IMR-90 (cell line): ENCODE measurements around the gene RAB1B. TPM values are rescaled to one million over a fixed set of nuclear protein-coding genes. Genes with fewer than 3 reads are reported as not detected.

Experiments
- ATAC-seq: fragments of 200-7000 bp; cut with Tn5 transposase; 2 replicates; pipeline ENCODE4 v1.9.1; 2020; ENCODE audit warnings: low read depth, mild to moderate bottlenecking, moderate library complexity
- BruUV-seq: library from RNA; stranded (reverse); fragments of 400-500 nt; replicated peaks from 2 replicates; lab custom pipeline; 2021; lab: Mats Ljungman, UMichigan
- CTCF ChIA-PET: fragments of 300-600 bp; formaldehyde crosslinking; extraction: SDS; loops from one replicate; lab custom pipeline; 2021; ENCODE audit warnings: antibody characterized with exemption; lab: Yijun Ruan, JAX
- POLR2A ChIA-PET: fragments of 300-600 bp; sonication (Branson Sonifier 250); formaldehyde crosslinking; loops from one replicate; lab custom pipeline; 2022; ENCODE audit warnings: antibody characterized with exemption; ENCODE audit not compliant: unreplicated experiment; lab: Charles Lee
- DNase-seq: peaks from one replicate; pipeline ENCODE4 v3.0.0; 2013
- H2AFZ ChIP-seq: replicated peaks from 2 replicates; pipeline ENCODE3; 2013; ENCODE audit warnings: low read length, mild to moderate bottlenecking; ENCODE audit not compliant: poor library complexity
- H2AK5ac ChIP-seq: 2 replicates; pipeline ENCODE4 v1.6.1; 2013; ENCODE audit warnings: low read depth, low read length, inconsistent platforms
- H2AK9ac ChIP-seq: replicated peaks from 2 replicates; pipeline ENCODE3; 2013; ENCODE audit warnings: mild to moderate bottlenecking, low read depth, low read length, moderate library complexity; ENCODE audit not compliant: poor library complexity
- H2BK120ac ChIP-seq: 2 replicates; pipeline ENCODE4 v1.6.1; 2013; ENCODE audit warnings: low read depth, low read length, inconsistent platforms
- H2BK15ac ChIP-seq: 3 replicates; pipeline ENCODE4 v1.6.1; 2013; ENCODE audit warnings: low read depth, low read length, inconsistent platforms
- H2BK20ac ChIP-seq: 2 replicates; pipeline ENCODE4 v1.6.1; 2013; ENCODE audit warnings: low read depth, mild to moderate bottlenecking, inconsistent platforms, low read length, moderate library complexity
- H2BK5ac ChIP-seq: 2 replicates; pipeline ENCODE4 v1.6.1; 2013; ENCODE audit warnings: mild to moderate bottlenecking, low read depth, low read length, inconsistent platforms; ENCODE audit not compliant: poor library complexity, severe bottlenecking
- H3K14ac ChIP-seq: replicated peaks from 2 replicates; pipeline ENCODE4 v1.6.1; 2013; ENCODE audit warnings: low read depth, low read length, inconsistent platforms
- H3K18ac ChIP-seq: 2 replicates; pipeline ENCODE4 v1.6.1; 2013; ENCODE audit warnings: low read depth, low read length, control low read depth
- H3K23ac ChIP-seq: 2 replicates; pipeline ENCODE4 v1.6.1; 2013; ENCODE audit warnings: low read depth, low read length, inconsistent platforms
- H3K27ac ChIP-seq: 2 replicates; pipeline ENCODE4 v1.5.1; 2013; ENCODE audit warnings: mild to moderate bottlenecking, control low read depth, low read length; ENCODE audit not compliant: insufficient read depth
- H3K27me3 ChIP-seq: 2 replicates; pipeline ENCODE4 v1.6.1; 2013; ENCODE audit warnings: low read length; ENCODE audit not compliant: control insufficient read depth, insufficient read depth
- H3K36me3 ChIP-seq: 2 replicates; pipeline ENCODE4 v1.6.1; 2013; ENCODE audit warnings: low read length, mixed read lengths; ENCODE audit not compliant: control insufficient read depth, insufficient read depth
- H3K4ac ChIP-seq: 2 replicates; pipeline ENCODE4 v1.6.1; 2013; ENCODE audit warnings: low read depth, low read length, inconsistent platforms
- H3K4me1 ChIP-seq: 2 replicates; pipeline ENCODE4 v1.6.1; 2013; ENCODE audit warnings: low read length, mixed read lengths; ENCODE audit not compliant: control insufficient read depth, insufficient read depth
- H3K4me2 ChIP-seq: 2 replicates; pipeline ENCODE4 v1.6.1; 2013; ENCODE audit warnings: low read depth, mild to moderate bottlenecking, control low read depth, low read length, moderate library complexity
- H3K4me3 ChIP-seq: 2 replicates; pipeline ENCODE4 v1.5.1; 2013; ENCODE audit warnings: low read depth, mild to moderate bottlenecking, control low read depth, low read length, moderate library complexity; ENCODE audit not compliant: insufficient read depth
- H3K56ac ChIP-seq: 2 replicates; pipeline ENCODE4 v1.6.1; 2013; ENCODE audit warnings: low read length, inconsistent platforms; ENCODE audit not compliant: insufficient read depth; ENCODE audit errors: extremely low read depth
- H3K79me1 ChIP-seq, 2 experiments: 2 replicates each; pipeline ENCODE4 v1.6.1; 2013; ENCODE audit warnings: low read length in 2 of 2, inconsistent platforms in 1 of 2, low read depth in 1 of 2
- H3K9ac ChIP-seq: 2 replicates; pipeline ENCODE4 v1.6.1; 2013; ENCODE audit warnings: low read depth, low read length, control low read depth
- H3K9me1 ChIP-seq: 2 replicates; pipeline ENCODE4 v1.6.1; 2013; ENCODE audit warnings: low read length, inconsistent platforms; ENCODE audit not compliant: insufficient read depth
- H3K9me3 ChIP-seq: 2 replicates; pipeline ENCODE4 v1.6.1; 2013; ENCODE audit warnings: low read length; ENCODE audit not compliant: control insufficient read depth, insufficient read depth
- H4K20me1 ChIP-seq: 2 replicates; pipeline ENCODE4 v1.6.1; 2013; ENCODE audit warnings: low read length, inconsistent platforms; ENCODE audit not compliant: insufficient read depth
- H4K5ac ChIP-seq: 2 replicates; pipeline ENCODE4 v1.6.1; 2013; ENCODE audit warnings: mild to moderate bottlenecking, low read depth, low read length, control low read depth
- H4K8ac ChIP-seq, 2 experiments: 2 replicates each; pipeline ENCODE4 v1.6.1; 2013; ENCODE audit warnings: low read depth in 2 of 2, low read length in 2 of 2, control low read depth in 1 of 2, inconsistent platforms in 1 of 2
- H4K91ac ChIP-seq: 2 replicates; pipeline ENCODE4 v1.6.1; 2013; ENCODE audit warnings: low read depth, low read length, inconsistent platforms; ENCODE audit not compliant: insufficient read depth
- BHLHE40 ChIP-seq: fragments of 150-350 bp; IDR thresholded peaks from 2 replicates; pipeline ENCODE4 v1.6.1; 2016; ENCODE audit warnings: mild to moderate bottlenecking, low read depth, low read length
- CEBPB ChIP-seq: IDR thresholded peaks from 2 replicates; pipeline ENCODE4 v1.6.1; 2012; ENCODE audit warnings: low read depth, low read length, improper control_type of control experiment
- CHD1 ChIP-seq: IDR thresholded peaks from 2 replicates; pipeline ENCODE4 v1.6.1; 2012; ENCODE audit warnings: low read depth, low read length, improper control_type of control experiment
- FOS ChIP-seq: fragments of 150-350 bp; IDR thresholded peaks from 2 replicates; pipeline ENCODE4 v1.6.1; 2016; ENCODE audit warnings: low read depth, low read length
- MAFK ChIP-seq: IDR thresholded peaks from 2 replicates; pipeline ENCODE4 v1.6.1; 2012; ENCODE audit warnings: low read depth, low read length, improper control_type of control experiment
- MAZ ChIP-seq: IDR thresholded peaks from 2 replicates; pipeline ENCODE4 v1.6.1; 2012; ENCODE audit warnings: low read depth, mild to moderate bottlenecking, low read length, improper control_type of control experiment, moderate library complexity, borderline replicate concordance
- MXI1 ChIP-seq: IDR thresholded peaks from 2 replicates; pipeline ENCODE4 v1.6.1; 2012; ENCODE audit warnings: low read depth, mild to moderate bottlenecking, low read length, moderate library complexity, borderline replicate concordance
- NFE2L2 ChIP-seq: fragments of 150-350 bp; IDR thresholded peaks from 2 replicates; pipeline ENCODE4 v1.6.1; 2016; ENCODE audit warnings: low read depth, mild to moderate bottlenecking, low read length
- POLR2A ChIP-seq: IDR thresholded peaks from 2 replicates; pipeline ENCODE4 v1.6.1; 2012; ENCODE audit warnings: mild to moderate bottlenecking, low read depth, low read length
- RAD21 ChIP-seq: IDR thresholded peaks from 2 replicates; pipeline ENCODE4 v1.6.1; 2012; ENCODE audit warnings: low read length, improper control_type of control experiment
- RCOR1 ChIP-seq: IDR thresholded peaks from 2 replicates; pipeline ENCODE4 v1.6.1; 2012; ENCODE audit warnings: mild to moderate bottlenecking, low read length, improper control_type of control experiment; ENCODE audit not compliant: insufficient replicate concordance
- RFX5 ChIP-seq: IDR thresholded peaks from 2 replicates; pipeline ENCODE4 v1.8.0; 2012; ENCODE audit warnings: low read depth, mild to moderate bottlenecking, low read length, moderate library complexity
- SMC3 ChIP-seq: fragments of 150-350 bp; IDR thresholded peaks from 2 replicates; pipeline ENCODE4 v1.6.1; 2016; ENCODE audit warnings: low read depth, mild to moderate bottlenecking, antibody characterized with exemption, low read length, moderate library complexity
- USF2 ChIP-seq: fragments of 150-350 bp; IDR thresholded peaks from 2 replicates; pipeline ENCODE4 v1.6.1; 2017; ENCODE audit warnings: mild to moderate bottlenecking, antibody characterized with exemption, low read length, low read depth
- WGBS, 2 experiments: methylation state at CpG; one replicate each; pipeline versions ENCODE4 v1.1.5 to v1.1.7; 2013; ENCODE audit warnings: missing lambda C conversion rate in 2 of 2; ENCODE audit not compliant: insufficient read length in 1 of 2; ENCODE audit errors: extremely low coverage in 2 of 2; 5-methylcytosine and 5-hydroxymethylcytosine counted together
- dilution Hi-C: fragments of 300-500 bp; cut with HindIII; formaldehyde crosslinking; loops from one replicate; pipeline ENCODE4 v1.14.3; 2018; ENCODE audit warnings: low sequenced_read_pairs; ENCODE audit not compliant: unreplicated experiment
- in situ Hi-C: fragments of 300-500 bp; cut with MboI; formaldehyde crosslinking; loops from 3 replicates; pipeline ENCODE4 v1.14.3; 2019; ENCODE audit warnings: low sequenced_read_pairs, inconsistent platforms, mixed read lengths
- intact Hi-C: fragments of 100-400 bp; cut with micrococcal nuclease; formaldehyde crosslinking; loops from 2 replicates; pipeline ENCODE4 v1.10.0; 2022
- polyA plus RNA-seq, 3 experiments: library from polyadenylated mRNA; depleted of rRNA; stranded (reverse); fragments of >200 nt; gene quantifications; 2 replicates each; pipeline ENCODE4 v1.2.3, GENCODE V29; 2012; ENCODE audit warnings: low replicate concordance in 1 of 3
- total RNA-seq: library from RNA; depleted of rRNA; stranded (reverse); fragments of >200 nt; gene quantifications from 2 replicates; pipeline ENCODE4 v1.2.3, GENCODE V29; 2012
- TF ChIP-seq, protein P1 (sequence below): conservative IDR thresholded peaks from 2 replicates; pipeline ENCODE4 v1.5.1; 2012; ENCODE audit warnings: mild to moderate bottlenecking, low read depth, low read length, improper control_type of control experiment

The RAB1B gene
- total and polyA plus RNA-seq, 2 of the 4 experiments (the other 2 are of a cell fraction): 83.7 to 248 TPM

DNA sequence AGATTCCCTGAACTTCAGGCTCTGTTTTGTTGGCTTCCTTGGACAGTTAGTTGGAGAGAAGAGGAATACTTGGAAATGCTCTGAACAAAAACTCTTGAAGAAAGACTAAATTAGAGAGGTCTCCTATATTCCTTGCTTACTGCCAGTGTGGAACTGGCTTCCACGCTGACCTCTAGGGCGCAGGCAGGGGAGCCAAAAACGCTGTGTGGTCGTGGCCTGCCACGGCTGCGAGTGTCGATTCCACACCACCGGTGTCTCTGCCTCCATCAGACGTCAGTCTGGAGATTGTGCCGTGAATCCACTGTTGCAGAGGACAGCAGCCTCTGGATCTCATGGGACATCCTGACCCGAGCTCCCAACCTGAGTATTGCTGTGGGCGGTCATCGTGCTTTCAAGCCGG, 37.5 kb upstream of the RAB1B start:
- Histone ChIP-seq H3K4ac (no peak overlapping the region), H2BK15ac (no peak overlapping the region), H2BK20ac (no peak overlapping the region), H3K4me2 (no peak overlapping the region), H3K79me1 (no peaks in the 10 kb centered on the region), H3K9me3 (no peaks in the 10 kb centered on the region), H3K27ac (no peak overlapping the region), H3K9me1 (no peaks in the 10 kb centered on the region), H2AK5ac (no peak overlapping the region), H4K8ac (no peak overlapping the region), H3K4me3 (no peak overlapping the region), H2AK9ac (no peak overlapping the region), H3K14ac (no peak overlapping the region), H3K36me3 (peaks cover 59% of the 10 kb centered on the region), H4K20me1 (no peaks in the 10 kb centered on the region), H3K23ac (no peak overlapping the region), H3K9ac (no peak overlapping the region), H3K4me1 (no peaks in the 10 kb centered on the region), H4K5ac (no peak overlapping the region), H2BK120ac (no peak overlapping the region), H2BK5ac (no peak overlapping the region), H4K91ac (no peak overlapping the region), H3K18ac (no peak overlapping the region), H2AFZ (no peak overlapping the region), H3K56ac (no peak overlapping the region), H3K27me3 (no peaks in the 10 kb centered on the region)
- ChIA-PET CTCF (no interaction called here), POLR2A (no interaction called here)
- dilution Hi-C loops: no loop called here
- WGBS, 2 experiments: 96% methylated on average over 13 of the region's 14 CpGs; no CpG with 5 or more reads in 1 of the 2 experiments
- no peak for ATAC-seq
- no peak for DNase-seq
- TF ChIP-seq MAFK (no peak), MAZ (no peak), MXI1 (no peak), RCOR1 (no peak), BHLHE40 (no peak), FOS (no peak), POLR2A (no peak), SMC3 (no peak), USF2 (no peak), RAD21 (no peak), CEBPB (no peak), CHD1 (no peak), RFX5 (no peak), NFE2L2 (no peak)
- TF ChIP-seq, protein P1, sequence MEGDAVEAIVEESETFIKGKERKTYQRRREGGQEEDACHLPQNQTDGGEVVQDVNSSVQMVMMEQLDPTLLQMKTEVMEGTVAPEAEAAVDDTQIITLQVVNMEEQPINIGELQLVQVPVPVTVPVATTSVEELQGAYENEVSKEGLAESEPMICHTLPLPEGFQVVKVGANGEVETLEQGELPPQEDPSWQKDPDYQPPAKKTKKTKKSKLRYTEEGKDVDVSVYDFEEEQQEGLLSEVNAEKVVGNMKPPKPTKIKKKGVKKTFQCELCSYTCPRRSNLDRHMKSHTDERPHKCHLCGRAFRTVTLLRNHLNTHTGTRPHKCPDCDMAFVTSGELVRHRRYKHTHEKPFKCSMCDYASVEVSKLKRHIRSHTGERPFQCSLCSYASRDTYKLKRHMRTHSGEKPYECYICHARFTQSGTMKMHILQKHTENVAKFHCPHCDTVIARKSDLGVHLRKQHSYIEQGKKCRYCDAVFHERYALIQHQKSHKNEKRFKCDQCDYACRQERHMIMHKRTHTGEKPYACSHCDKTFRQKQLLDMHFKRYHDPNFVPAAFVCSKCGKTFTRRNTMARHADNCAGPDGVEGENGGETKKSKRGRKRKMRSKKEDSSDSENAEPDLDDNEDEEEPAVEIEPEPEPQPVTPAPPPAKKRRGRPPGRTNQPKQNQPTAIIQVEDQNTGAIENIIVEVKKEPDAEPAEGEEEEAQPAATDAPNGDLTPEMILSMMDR: no peak
- BruUV-seq: no TSS peak
- in situ Hi-C loops: no loop called here
- intact Hi-C loops: no loop called here
